ENCODE results near the gene RASGRP4. TPM values are rescaled to one million over a fixed set of nuclear protein-coding genes. Genes with fewer than 3 reads are reported as not detected.

Gene RASGRP4
- total RNA-seq, 1 experiment from 2014 or later, result not detected

- H3K27me3 ChIP-seq (ENCODE audit: insufficient read depth, low read depth), result peaks cover 44% of the 10 kb centered on the region
- H3K27ac ChIP-seq, result no peak overlapping the region
- no peaks in the 10 kb centered on the region for H3F3A ChIP-seq (ENCODE audit: insufficient read depth, low read depth)
- no peaks in the 10 kb centered on the region for H3K79me2 ChIP-seq (ENCODE audit: low read depth)
- H3K9me2 ChIP-seq (ENCODE audit: insufficient read depth), result no peaks in the 10 kb centered on the region
- no peaks in the 10 kb centered on the region for H4K20me1 ChIP-seq (ENCODE audit: insufficient read depth)
- no peaks in the 10 kb centered on the region for H3K36me3 ChIP-seq (ENCODE audit: low read depth)
- ChIA-PET CTCF (interaction anchor here (0.6 kb wide), 1 partner anchor 200 kb away, joined by 16 read pairs; no protein-coding TSS in a partner anchor), POLR2A (ENCODE audit: unreplicated experiment) (no interaction called here)
- intact Hi-C loops (cut with micrococcal nuclease; ENCODE audit: unreplicated experiment), result no loop called here
- BruUV-seq (replicated peaks), result no TSS peak
- no peak overlapping the region for H3K4me3 ChIP-seq
- no peak overlapping the region for H2AFZ ChIP-seq
- H3K9me3 ChIP-seq (ENCODE audit: insufficient read depth, low read depth), result no peaks in the 10 kb centered on the region
- H3K4me2 ChIP-seq, result no peak overlapping the region
- no peak for DNase-seq
- no peaks in the 10 kb centered on the region for H3K4me1 ChIP-seq (replicated peaks; ENCODE audit: insufficient read depth)
- TF ChIP-seq CTCF (conservative IDR thresholded peaks at IDR 0.05) (no peak), EZH2 (IDR thresholded peaks at IDR 0.05; ENCODE audit: low read depth) (no peak)
Observed at GRCh38 chr19:38445362-38445761, 19.3 kb upstream of the RASGRP4 start.

- intact Hi-C loops (cut with micrococcal nuclease; ENCODE audit: unreplicated experiment), result no loop called here
- Histone ChIP-seq H3K27ac (no peak overlapping the region), H3F3A (ENCODE audit: insufficient read depth, low read depth) (no peaks in the 10 kb centered on the region), H4K20me1 (ENCODE audit: insufficient read depth) (no peaks in the 10 kb centered on the region), H2AFZ (no peak overlapping the region), H3K27me3 (ENCODE audit: insufficient read depth, low read depth) (peaks cover 35% of the 10 kb centered on the region), H3K9me2 (ENCODE audit: insufficient read depth) (no peaks in the 10 kb centered on the region), H3K9me3 (ENCODE audit: insufficient read depth, low read depth) (no peaks in the 10 kb centered on the region), H3K79me2 (ENCODE audit: low read depth) (no peaks in the 10 kb centered on the region), H3K4me1 (replicated peaks; ENCODE audit: insufficient read depth) (no peaks in the 10 kb centered on the region), H3K4me2 (no peak overlapping the region), H3K36me3 (ENCODE audit: low read depth) (no peaks in the 10 kb centered on the region), H3K4me3 (no peak overlapping the region)
- DNase-seq, result no peak
- ChIA-PET POLR2A (ENCODE audit: unreplicated experiment) (no interaction called here), CTCF (no interaction called here)
- TF ChIP-seq CTCF (conservative IDR thresholded peaks at IDR 0.05), result no peak
- TF ChIP-seq EZH2 (IDR thresholded peaks at IDR 0.05; ENCODE audit: low read depth), result no peak
- BruUV-seq (replicated peaks), result no TSS peak
Observed at GRCh38 chr19:38444026-38444425, 18.0 kb upstream of the RASGRP4 start.

- POLR2A ChIA-PET (ENCODE audit: unreplicated experiment), result no interaction called here
Observed at GRCh38 chr19:38443458-38443999, 17.5 kb upstream of the RASGRP4 start.

More at GRCh38 chr19:38443458-38443999, 17.5 kb upstream of the RASGRP4 start:
- Histone ChIP-seq H3K9me2 (ENCODE audit: insufficient read depth) (no peaks in the 10 kb centered on the region), H3F3A (ENCODE audit: insufficient read depth, low read depth) (no peaks in the 10 kb centered on the region), H3K4me2 (no peak overlapping the region), H3K4me3 (no peak overlapping the region), H3K27me3 (ENCODE audit: insufficient read depth, low read depth) (peaks cover 32% of the 10 kb centered on the region), H3K4me1 (replicated peaks; ENCODE audit: insufficient read depth) (no peaks in the 10 kb centered on the region), H3K9me3 (ENCODE audit: insufficient read depth, low read depth) (no peaks in the 10 kb centered on the region), H3K79me2 (ENCODE audit: low read depth) (no peaks in the 10 kb centered on the region), H4K20me1 (ENCODE audit: insufficient read depth) (no peaks in the 10 kb centered on the region), H2AFZ (no peak overlapping the region), H3K36me3 (ENCODE audit: low read depth) (no peaks in the 10 kb centered on the region), H3K27ac (no peak overlapping the region)
- CTCF ChIA-PET, result no interaction called here
- no TSS peak for BruUV-seq (replicated peaks)
- DNase-seq, result no peak
- intact Hi-C loops (cut with micrococcal nuclease; ENCODE audit: unreplicated experiment), result no loop called here
- no peak for TF ChIP-seq CTCF (conservative IDR thresholded peaks at IDR 0.05)
- TF ChIP-seq EZH2 (IDR thresholded peaks at IDR 0.05; ENCODE audit: low read depth), result no peak
